ENCODE data around the gene CDK18.

The CDK18 gene

GRCh38 chr1:205554026-205554811 lies 49.8 kb downstream of the CDK18 start:
- H3K9ac ChIP-seq (ENCODE audit: low read depth, low read length), result no peak overlapping the region
- H3K36me3 ChIP-seq (ENCODE audit: control insufficient read depth, insufficient read depth, low read length), result no peaks in the 10 kb centered on the region
- H3K4me3 ChIP-seq (ENCODE audit: low read depth, low read length), result no peak overlapping the region
- H3K27me3 ChIP-seq (ENCODE audit: control insufficient read depth, insufficient read depth, low read length), result peaks cover 3% of the 10 kb centered on the region
- H3K4me1 ChIP-seq (ENCODE audit: control insufficient read depth, insufficient read depth, low read length), result no peaks in the 10 kb centered on the region
- H3K9me3 ChIP-seq (ENCODE audit: control insufficient read depth, insufficient read depth, low read length), result no peaks in the 10 kb centered on the region

- Histone ChIP-seq H3K27me3 (ENCODE audit: control insufficient read depth, insufficient read depth, low read length) (peaks cover 14% of the 10 kb centered on the region), H3K9me3 (ENCODE audit: control insufficient read depth, insufficient read depth, low read length) (peaks cover 3% of the 10 kb centered on the region), H3K36me3 (ENCODE audit: control insufficient read depth, insufficient read depth, low read length) (no peaks in the 10 kb centered on the region), H3K4me3 (ENCODE audit: low read depth, low read length) (no peak overlapping the region), H3K4me1 (ENCODE audit: control insufficient read depth, insufficient read depth, low read length) (no peaks in the 10 kb centered on the region), H3K9ac (ENCODE audit: low read depth, low read length) (no peak overlapping the region)
Observed at GRCh38 chr1:205561501-205562203, 57.2 kb downstream of the CDK18 start.

GRCh38 chr1:205563927-205564441 lies 59.5 kb downstream of the CDK18 start:
- no peaks in the 10 kb centered on the region for H3K36me3 ChIP-seq (ENCODE audit: control insufficient read depth, insufficient read depth, low read length)
- H3K9ac ChIP-seq (ENCODE audit: low read depth, low read length), result no peak overlapping the region
- peaks cover 34% of the 10 kb centered on the region for H3K27me3 ChIP-seq (ENCODE audit: control insufficient read depth, insufficient read depth, low read length)

GRCh38 chr1:205565799-205566198 lies 61.3 kb downstream of the CDK18 start:
- no peak overlapping the region for H3K9ac ChIP-seq (ENCODE audit: low read depth, low read length)
- peaks cover 51% of the 10 kb centered on the region for H3K27me3 ChIP-seq (ENCODE audit: control insufficient read depth, insufficient read depth, low read length)
- no peak overlapping the region for H3K4me3 ChIP-seq (ENCODE audit: low read depth, low read length)
- peaks cover 3% of the 10 kb centered on the region for H3K9me3 ChIP-seq (ENCODE audit: control insufficient read depth, insufficient read depth, low read length)
- H3K4me1 ChIP-seq (ENCODE audit: control insufficient read depth, insufficient read depth, low read length), result peaks cover 4% of the 10 kb centered on the region
- no peaks in the 10 kb centered on the region for H3K36me3 ChIP-seq (ENCODE audit: control insufficient read depth, insufficient read depth, low read length)

More at GRCh38 chr1:205563927-205564441, 59.5 kb downstream of the CDK18 start:
- H3K4me3 ChIP-seq (ENCODE audit: low read depth, low read length), result no peak overlapping the region
- peaks cover 3% of the 10 kb centered on the region for H3K9me3 ChIP-seq (ENCODE audit: control insufficient read depth, insufficient read depth, low read length)
- peaks cover 4% of the 10 kb centered on the region for H3K4me1 ChIP-seq (ENCODE audit: control insufficient read depth, insufficient read depth, low read length)

GRCh38 chr1:205567716-205568115 lies 63.2 kb downstream of the CDK18 start:
- Histone ChIP-seq H3K4me3 (ENCODE audit: low read depth, low read length) (no peak overlapping the region), H3K36me3 (ENCODE audit: control insufficient read depth, insufficient read depth, low read length) (no peaks in the 10 kb centered on the region), H3K4me1 (ENCODE audit: control insufficient read depth, insufficient read depth, low read length) (peaks cover 9% of the 10 kb centered on the region), H3K27me3 (ENCODE audit: control insufficient read depth, insufficient read depth, low read length) (peaks cover 70% of the 10 kb centered on the region), H3K9me3 (ENCODE audit: control insufficient read depth, insufficient read depth, low read length) (no peaks in the 10 kb centered on the region), H3K9ac (ENCODE audit: low read depth, low read length) (no peak overlapping the region)

- Histone ChIP-seq H3K9ac (ENCODE audit: low read depth, low read length) (no peak overlapping the region), H3K4me3 (ENCODE audit: low read depth, low read length) (peak overlapping the region; percentile 26), H3K9me3 (ENCODE audit: control insufficient read depth, insufficient read depth, low read length) (no peaks in the 10 kb centered on the region), H3K27me3 (ENCODE audit: control insufficient read depth, insufficient read depth, low read length) (peaks cover 72% of the 10 kb centered on the region), H3K4me1 (ENCODE audit: control insufficient read depth, insufficient read depth, low read length) (peaks cover 9% of the 10 kb centered on the region), H3K36me3 (ENCODE audit: control insufficient read depth, insufficient read depth, low read length) (no peaks in the 10 kb centered on the region)
Observed at GRCh38 chr1:205568135-205568468, 63.6 kb downstream of the CDK18 start.

GRCh38 chr1:205568469-205569361 lies 64.2 kb downstream of the CDK18 start:
- H3K4me1 ChIP-seq (ENCODE audit: control insufficient read depth, insufficient read depth, low read length), result peaks cover 9% of the 10 kb centered on the region
- peaks cover 72% of the 10 kb centered on the region for H3K27me3 ChIP-seq (ENCODE audit: control insufficient read depth, insufficient read depth, low read length)
- no peak overlapping the region for H3K9ac ChIP-seq (ENCODE audit: low read depth, low read length)
- peak overlapping the region; percentile 78 for H3K4me3 ChIP-seq (ENCODE audit: low read depth, low read length)
- no peaks in the 10 kb centered on the region for H3K36me3 ChIP-seq (ENCODE audit: control insufficient read depth, insufficient read depth, low read length)
- H3K9me3 ChIP-seq (ENCODE audit: control insufficient read depth, insufficient read depth, low read length), result no peaks in the 10 kb centered on the region

- H3K27me3 ChIP-seq (ENCODE audit: control insufficient read depth, insufficient read depth, low read length), result peaks cover 72% of the 10 kb centered on the region
- H3K4me1 ChIP-seq (ENCODE audit: control insufficient read depth, insufficient read depth, low read length), result peaks cover 9% of the 10 kb centered on the region
- H3K36me3 ChIP-seq (ENCODE audit: control insufficient read depth, insufficient read depth, low read length), result no peaks in the 10 kb centered on the region
- no peaks in the 10 kb centered on the region for H3K9me3 ChIP-seq (ENCODE audit: control insufficient read depth, insufficient read depth, low read length)
- peak overlapping the region; percentile 78 for H3K4me3 ChIP-seq (ENCODE audit: low read depth, low read length)
- H3K9ac ChIP-seq (ENCODE audit: low read depth, low read length), result no peak overlapping the region
Observed at GRCh38 chr1:205569411-205570172, 65.1 kb downstream of the CDK18 start.

- peaks cover 9% of the 10 kb centered on the region for H3K4me1 ChIP-seq (ENCODE audit: control insufficient read depth, insufficient read depth, low read length)
- H3K27me3 ChIP-seq (ENCODE audit: control insufficient read depth, insufficient read depth, low read length), result peaks cover 74% of the 10 kb centered on the region
- H3K4me3 ChIP-seq (ENCODE audit: low read depth, low read length), result no peak overlapping the region
- H3K9me3 ChIP-seq (ENCODE audit: control insufficient read depth, insufficient read depth, low read length), result no peaks in the 10 kb centered on the region
- H3K36me3 ChIP-seq (ENCODE audit: control insufficient read depth, insufficient read depth, low read length), result no peaks in the 10 kb centered on the region
- no peak overlapping the region for H3K9ac ChIP-seq (ENCODE audit: low read depth, low read length)
Observed at GRCh38 chr1:205570173-205570501, 65.7 kb downstream of the CDK18 start.

GRCh38 chr1:205570796-205571537 lies 66.5 kb downstream of the CDK18 start:
- Histone ChIP-seq H3K9me3 (ENCODE audit: control insufficient read depth, insufficient read depth, low read length) (no peaks in the 10 kb centered on the region), H3K36me3 (ENCODE audit: control insufficient read depth, insufficient read depth, low read length) (no peaks in the 10 kb centered on the region), H3K9ac (ENCODE audit: low read depth, low read length) (no peak overlapping the region), H3K4me1 (ENCODE audit: control insufficient read depth, insufficient read depth, low read length) (peaks cover 9% of the 10 kb centered on the region), H3K4me3 (ENCODE audit: low read depth, low read length) (no peak overlapping the region), H3K27me3 (ENCODE audit: control insufficient read depth, insufficient read depth, low read length) (peaks cover 73% of the 10 kb centered on the region)

All from iPS-15b (cell line).